Testis (tissue), 2 donors: ENCODE results near the gene CDK14.

Source experiments
- CTCF ChIP-seq, 3 experiments: fragments of 450-650 bp in 2 of 3; fragments of 200-600 bp in 1 of 3; sonication (generic) in 1 of 3; IDR thresholded peaks; one replicate each; pipeline ENCODE4 v1.5.1; 2016 to 2019; ENCODE audit warnings: antibody characterized with exemption in 3 of 3, mild to moderate bottlenecking in 2 of 3, moderate library complexity in 1 of 3
- POLR2A ChIP-seq: fragments of 450-650 bp; IDR thresholded peaks from one replicate; pipeline ENCODE4 v1.6.1; 2017; ENCODE audit warnings: antibody characterized with exemption, mild to moderate bottlenecking, moderate library complexity

- TF ChIP-seq CTCF (IDR thresholded peaks at IDR 0.05) (no peak), POLR2A (no peak)
Measured at GRCh38 chr7:90951986-90952954, 356.1 kb downstream of the CDK14 start.
